H1 (cell line): Measurements from ENCODE around the gene TWSG1.

Source experiments
- CBX5 ChIP-seq: fragments of 300-800, 300-1000 bp; sonication (generic); IDR thresholded peaks from 2 replicates; pipeline ENCODE4 v1.7.1; 2016; ENCODE audit warnings: antibody characterized with exemption, low read length, low read depth
- CHD1 ChIP-seq: IDR thresholded peaks from 2 replicates; pipeline ENCODE4 v1.6.1; 2012; ENCODE audit warnings: low read depth, low read length, improper control_type of control experiment
- EP300 ChIP-seq, 2 experiments: IDR thresholded peaks; 1 replicate in 1 of 2; 2 replicates in 1 of 2; pipeline ENCODE4 v1.6.1; 2011 to 2012; ENCODE audit warnings: low read depth in 2 of 2, low read length in 2 of 2, mild to moderate bottlenecking in 2 of 2, borderline replicate concordance in 1 of 2, inconsistent platforms in 1 of 2, moderate library complexity in 1 of 2
- EZH2 ChIP-seq: fragments of 200-600 bp; sonication (generic); IDR thresholded peaks from 2 replicates; pipeline ENCODE4 v1.7.1; 2012; ENCODE audit warnings: low read depth, mild to moderate bottlenecking, moderate library complexity, low read length, inconsistent platforms; ENCODE audit not compliant: severe bottlenecking
- HDAC2 ChIP-seq, 2 experiments: fragments of 300-600 bp in 1 of 2; sonication (generic) in 1 of 2; IDR thresholded peaks; 2 replicates each; pipeline ENCODE4 v1.6.1; 2011 to 2012; ENCODE audit warnings: low read depth in 2 of 2, low read length in 2 of 2, mild to moderate bottlenecking in 2 of 2, moderate library complexity in 2 of 2, borderline replicate concordance in 1 of 2, inconsistent platforms in 1 of 2
- JUN ChIP-seq: IDR thresholded peaks from 2 replicates; pipeline ENCODE4 v1.6.1; 2011; ENCODE audit warnings: low read depth, mild to moderate bottlenecking, improper control_type of control experiment, low read length
- JUND ChIP-seq: IDR thresholded peaks from 2 replicates; pipeline ENCODE4 v1.6.1; 2011; ENCODE audit warnings: mild to moderate bottlenecking, improper control_type of control experiment, low read length
- POLR2A ChIP-seq, 2 experiments: IDR thresholded peaks; 1 replicate in 1 of 2; 2 replicates in 1 of 2; pipeline ENCODE4 v1.6.1; 2011; ENCODE audit warnings: low read depth in 2 of 2, low read length in 2 of 2, mild to moderate bottlenecking in 2 of 2; ENCODE audit errors: control extremely low read depth in 1 of 2
- RFX5 ChIP-seq: IDR thresholded peaks from 2 replicates; pipeline ENCODE4 v1.6.1; 2011; ENCODE audit warnings: low read depth, low read length, improper control_type of control experiment, borderline replicate concordance
- SAP30 ChIP-seq: fragments of 300-600 bp; sonication (generic); IDR thresholded peaks from 2 replicates; pipeline ENCODE4 v1.7.1; 2012; ENCODE audit warnings: low read length, moderate library complexity, mild to moderate bottlenecking, inconsistent platforms; ENCODE audit not compliant: insufficient read depth, insufficient replicate concordance
- TF ChIP-seq, protein P1 (sequence below), 3 experiments: IDR thresholded peaks; 1 replicate in 2 of 3; 2 replicates in 1 of 3; pipeline versions ENCODE4 v1.5.1 to v1.6.1; 2011; ENCODE audit warnings: low read length in 3 of 3, mild to moderate bottlenecking in 3 of 3, inconsistent platforms in 2 of 3, low read depth in 1 of 3, moderate library complexity in 1 of 3; ENCODE audit not compliant: insufficient read depth in 1 of 3; ENCODE audit errors: control extremely low read depth in 1 of 3
- TF ChIP-seq, protein P2 (sequence below): IDR thresholded peaks from 2 replicates; pipeline ENCODE4 v1.6.1; 2011; ENCODE audit warnings: low read depth, mild to moderate bottlenecking, low read length; ENCODE audit not compliant: insufficient read depth
- TF ChIP-seq, protein P3 (sequence below): IDR thresholded peaks from 2 replicates; pipeline ENCODE4 v1.6.1; 2012; ENCODE audit warnings: inconsistent platforms
- TF ChIP-seq, protein P4 (sequence below): IDR thresholded peaks from 2 replicates; pipeline ENCODE4 v1.6.1; 2011; ENCODE audit warnings: low read length, improper control_type of control experiment

DNA sequence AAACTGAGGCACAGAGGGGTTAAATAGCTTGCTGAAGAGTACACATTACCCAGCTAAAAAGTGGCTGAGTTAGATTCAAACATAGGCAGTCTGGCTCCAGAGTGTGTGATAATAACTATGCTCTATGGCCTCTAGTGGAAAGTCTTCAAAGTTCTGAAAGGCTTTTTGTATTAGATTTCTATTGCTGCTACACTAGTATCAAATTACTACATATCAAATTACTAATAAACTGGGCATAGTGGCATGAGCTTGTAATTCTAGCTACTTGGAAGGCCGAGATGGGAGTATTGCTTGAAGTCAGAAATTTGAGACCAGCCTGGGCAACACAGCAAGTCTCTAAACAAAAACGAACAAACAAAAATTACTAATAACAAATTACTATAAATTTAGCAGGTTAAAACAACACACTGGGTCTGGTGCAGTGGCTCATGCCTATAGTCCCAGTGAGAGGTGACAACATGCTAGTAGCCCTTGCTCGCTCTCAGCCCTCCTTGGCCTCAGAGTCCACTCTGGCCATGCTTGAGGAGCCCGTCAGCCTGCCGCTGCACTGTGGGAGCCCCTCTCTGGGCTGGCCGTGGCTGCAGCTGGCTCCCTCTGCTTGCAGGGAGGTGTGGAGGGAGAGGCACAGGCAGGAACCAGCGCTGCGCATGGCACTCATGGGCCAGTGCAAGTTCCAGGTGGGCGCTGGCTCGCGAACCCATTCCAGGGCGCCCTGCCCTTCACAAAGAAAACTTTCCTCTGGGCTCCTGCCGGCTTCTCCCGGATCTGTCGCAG, 38.2 kb upstream of the TWSG1 start:
- TF ChIP-seq, protein P1, sequence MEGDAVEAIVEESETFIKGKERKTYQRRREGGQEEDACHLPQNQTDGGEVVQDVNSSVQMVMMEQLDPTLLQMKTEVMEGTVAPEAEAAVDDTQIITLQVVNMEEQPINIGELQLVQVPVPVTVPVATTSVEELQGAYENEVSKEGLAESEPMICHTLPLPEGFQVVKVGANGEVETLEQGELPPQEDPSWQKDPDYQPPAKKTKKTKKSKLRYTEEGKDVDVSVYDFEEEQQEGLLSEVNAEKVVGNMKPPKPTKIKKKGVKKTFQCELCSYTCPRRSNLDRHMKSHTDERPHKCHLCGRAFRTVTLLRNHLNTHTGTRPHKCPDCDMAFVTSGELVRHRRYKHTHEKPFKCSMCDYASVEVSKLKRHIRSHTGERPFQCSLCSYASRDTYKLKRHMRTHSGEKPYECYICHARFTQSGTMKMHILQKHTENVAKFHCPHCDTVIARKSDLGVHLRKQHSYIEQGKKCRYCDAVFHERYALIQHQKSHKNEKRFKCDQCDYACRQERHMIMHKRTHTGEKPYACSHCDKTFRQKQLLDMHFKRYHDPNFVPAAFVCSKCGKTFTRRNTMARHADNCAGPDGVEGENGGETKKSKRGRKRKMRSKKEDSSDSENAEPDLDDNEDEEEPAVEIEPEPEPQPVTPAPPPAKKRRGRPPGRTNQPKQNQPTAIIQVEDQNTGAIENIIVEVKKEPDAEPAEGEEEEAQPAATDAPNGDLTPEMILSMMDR (IDR thresholded peaks at IDR 0.05; ENCODE audit: control extremely low read depth in 1 of 3, insufficient read depth in 1 of 3, low read depth in 1 of 3, low read length in 3 of 3): no peak
- TF ChIP-seq EP300 (IDR thresholded peaks at IDR 0.05; ENCODE audit: borderline replicate concordance in 1 of 2, low read depth in 2 of 2, low read length in 2 of 2) (no peak), EZH2 (no peak), RFX5 (no peak), JUN (no peak), HDAC2 (IDR thresholded peaks at IDR 0.05; ENCODE audit: borderline replicate concordance in 1 of 2, low read depth in 2 of 2, low read length in 2 of 2) (no peak), JUND (no peak), SAP30 (no peak), POLR2A (IDR thresholded peaks at IDR 0.05; ENCODE audit: control extremely low read depth in 1 of 2, low read depth in 2 of 2, low read length in 2 of 2) (no peak), CBX5 (no peak), CHD1 (no peak)
- TF ChIP-seq, protein P2, sequence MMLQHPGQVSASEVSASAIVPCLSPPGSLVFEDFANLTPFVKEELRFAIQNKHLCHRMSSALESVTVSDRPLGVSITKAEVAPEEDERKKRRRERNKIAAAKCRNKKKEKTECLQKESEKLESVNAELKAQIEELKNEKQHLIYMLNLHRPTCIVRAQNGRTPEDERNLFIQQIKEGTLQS: no peak
- TF ChIP-seq, protein P3, sequence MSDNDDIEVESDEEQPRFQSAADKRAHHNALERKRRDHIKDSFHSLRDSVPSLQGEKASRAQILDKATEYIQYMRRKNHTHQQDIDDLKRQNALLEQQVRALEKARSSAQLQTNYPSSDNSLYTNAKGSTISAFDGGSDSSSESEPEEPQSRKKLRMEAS: no peak
- TF ChIP-seq, protein P4, sequence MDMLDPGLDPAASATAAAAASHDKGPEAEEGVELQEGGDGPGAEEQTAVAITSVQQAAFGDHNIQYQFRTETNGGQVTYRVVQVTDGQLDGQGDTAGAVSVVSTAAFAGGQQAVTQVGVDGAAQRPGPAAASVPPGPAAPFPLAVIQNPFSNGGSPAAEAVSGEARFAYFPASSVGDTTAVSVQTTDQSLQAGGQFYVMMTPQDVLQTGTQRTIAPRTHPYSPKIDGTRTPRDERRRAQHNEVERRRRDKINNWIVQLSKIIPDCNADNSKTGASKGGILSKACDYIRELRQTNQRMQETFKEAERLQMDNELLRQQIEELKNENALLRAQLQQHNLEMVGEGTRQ: no peak
